Measurements from ENCODE around the gene ZNF239.
"Not testable (repeated sequence)": the region's sequence is repeated elsewhere in the genome, so short reads cannot be mapped to it uniquely, and the experiment has no call there.

ZNF239 gene

DNA sequence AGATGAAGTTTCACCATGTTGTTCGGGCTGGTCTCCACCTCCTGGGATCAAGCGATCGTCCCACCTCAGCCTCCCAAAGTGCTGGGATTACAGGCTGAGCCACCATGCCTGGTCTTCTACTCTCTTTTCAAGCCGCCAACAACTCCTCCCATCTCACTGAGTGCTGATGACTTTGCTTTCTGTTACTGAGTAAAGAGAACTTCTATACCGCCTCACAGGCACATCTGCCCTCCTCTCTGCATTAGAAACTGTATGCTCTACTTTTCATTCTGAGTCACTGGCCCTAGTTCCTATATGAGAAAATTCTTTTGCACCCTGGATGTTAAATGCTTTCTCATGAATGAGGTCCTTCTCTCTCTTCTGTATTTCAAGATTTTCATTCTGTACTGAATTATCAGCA lies 2.2 kb upstream of the ZNF239 start:
- no peak for DNase-seq (ENCODE audit: low read depth in 2 of 2)

DNA sequence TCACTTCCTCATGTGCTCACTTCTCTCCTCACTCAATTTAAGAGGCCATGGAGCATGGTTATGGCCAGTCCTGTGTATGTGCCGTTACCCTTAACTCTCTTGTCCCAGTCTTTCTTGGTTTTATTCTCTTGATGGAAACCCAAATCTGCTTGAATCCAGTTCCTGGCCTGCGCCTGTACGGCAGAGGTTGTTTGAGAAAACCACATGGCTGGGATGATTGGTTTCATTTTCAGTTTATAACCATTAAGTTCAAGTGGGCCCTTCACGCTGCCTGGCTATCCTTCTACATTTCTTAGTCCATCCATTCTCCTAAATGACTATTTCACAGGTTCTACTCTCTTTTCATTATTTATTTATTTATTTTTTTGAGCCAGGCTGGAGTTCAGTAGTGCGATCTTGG lies 1.6 kb upstream of the ZNF239 start:
- no peak for DNase-seq (ENCODE audit: low read depth in 2 of 2)

DNA sequence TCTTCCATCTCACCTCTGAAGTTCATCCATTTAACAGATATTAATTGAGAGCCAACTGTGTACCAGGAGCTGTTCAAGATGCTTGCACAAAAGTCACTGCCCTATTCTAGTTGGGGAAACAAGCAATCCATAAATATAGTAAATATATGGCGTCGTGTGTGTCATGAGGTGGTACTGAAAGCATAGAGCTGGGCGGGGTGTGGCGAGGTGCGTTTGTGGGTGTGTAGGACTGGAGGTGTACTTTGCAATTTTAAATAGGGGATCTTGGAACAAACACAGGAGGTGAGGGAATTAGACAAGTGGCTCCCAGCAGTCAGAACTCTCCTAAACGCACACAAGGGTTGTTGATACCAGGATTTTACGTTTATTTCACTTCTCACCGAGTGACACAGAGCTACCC lies 490 bp upstream of the ZNF239 start:
- no peak for DNase-seq (ENCODE audit: low read depth in 2 of 2)

DNA sequence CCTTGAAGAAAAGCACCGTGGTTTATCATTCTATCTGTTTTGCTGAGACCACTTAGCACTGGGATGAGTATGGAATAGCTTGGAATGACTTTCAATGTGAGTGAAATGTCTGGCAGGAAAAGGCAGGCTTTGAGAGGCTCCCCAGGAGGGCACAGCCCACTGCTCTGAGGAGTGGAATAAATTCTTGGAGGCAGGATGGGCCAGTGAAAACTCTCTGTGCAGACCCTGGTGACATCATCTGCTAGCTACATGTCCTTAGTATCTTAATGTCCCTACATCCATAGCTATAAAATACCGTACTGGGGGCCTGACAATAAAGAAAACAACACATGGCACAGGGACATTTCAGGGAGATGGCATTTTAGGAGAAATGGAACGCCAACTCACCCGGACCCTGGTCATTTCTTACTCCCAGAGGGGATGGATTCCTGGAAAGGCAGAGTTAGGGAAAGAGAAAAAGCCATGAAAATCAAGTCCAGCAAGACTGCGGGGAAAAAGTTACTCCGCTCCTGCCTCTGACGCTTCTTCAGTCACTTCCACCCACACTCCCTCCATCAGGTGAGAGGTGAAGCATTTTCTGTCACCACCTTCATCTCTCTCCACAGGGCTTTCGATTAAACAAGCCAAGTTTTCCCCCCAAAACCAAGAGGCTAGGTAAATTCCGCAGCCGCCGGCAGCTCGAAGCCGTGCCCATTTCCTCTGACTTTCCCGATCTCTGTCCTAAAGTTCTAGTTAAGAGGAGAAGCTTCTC lies 991 bp downstream of the ZNF239 start:
- DNase-seq (ENCODE audit: low read depth in 2 of 2), result no peak

DNA sequence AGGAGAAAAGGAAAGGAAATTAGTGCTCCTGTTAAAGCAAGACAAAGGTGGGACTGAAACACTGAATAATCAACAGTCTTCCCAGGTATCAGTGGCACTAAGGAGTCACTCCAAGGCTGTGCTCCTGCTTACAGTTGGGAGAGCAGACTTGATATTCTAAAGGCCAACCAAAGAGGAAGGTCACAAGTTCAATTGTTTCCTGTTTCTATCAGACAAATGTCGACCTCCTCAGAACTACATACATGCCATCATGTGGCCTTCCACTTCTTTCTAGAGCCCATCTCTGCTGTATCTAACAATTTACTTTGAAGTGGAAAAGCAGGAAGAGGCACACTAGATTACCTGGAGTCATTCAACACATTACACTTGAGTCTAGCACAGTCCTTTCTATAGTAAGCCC lies 3.4 kb downstream of the ZNF239 start:
- DNase-seq (ENCODE audit: low read depth in 2 of 2), result no peak

DNA sequence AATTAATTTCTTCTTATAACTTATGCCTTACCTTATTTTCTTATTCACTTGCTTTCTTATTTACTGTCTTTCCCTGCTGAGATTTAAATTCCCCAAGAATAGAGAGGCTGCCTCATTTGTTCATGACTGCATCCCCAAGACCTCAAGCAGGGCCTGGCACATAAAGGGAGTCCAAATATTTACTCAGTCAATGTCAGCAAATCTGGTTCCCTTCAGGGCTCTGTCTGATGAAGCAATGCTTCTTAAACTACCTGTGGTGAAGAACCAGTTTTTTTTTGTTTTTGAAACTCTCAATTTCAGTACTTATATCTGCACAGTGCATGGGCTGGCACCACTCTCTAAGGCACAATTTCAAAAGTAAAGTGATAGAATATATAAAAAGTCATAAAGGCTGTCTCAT lies 4.7 kb downstream of the ZNF239 start:
- DNase-seq (ENCODE audit: low read depth in 2 of 2), result no peak

DNA sequence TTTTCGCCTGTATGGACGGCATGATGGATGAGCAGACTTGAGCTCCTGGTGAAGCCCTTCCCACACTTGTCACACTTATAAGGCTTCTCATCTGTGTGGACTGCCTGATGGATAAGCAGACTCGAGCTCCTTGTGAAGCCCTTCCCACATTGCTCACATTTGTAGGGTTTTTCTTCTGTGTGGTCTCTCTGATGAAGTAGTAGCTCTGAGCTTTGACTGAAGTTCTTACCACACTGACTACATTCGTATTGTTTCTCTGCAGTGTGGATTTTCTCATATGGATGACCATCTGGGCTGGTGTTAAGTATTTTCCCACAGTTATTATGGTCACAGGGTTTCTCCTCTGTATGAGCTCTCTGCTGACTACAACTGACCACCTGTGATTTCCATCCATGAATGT lies 17.2 kb downstream of the ZNF239 start:
- DNase-seq (ENCODE audit: low read depth in 2 of 2), result no peak

DNA sequence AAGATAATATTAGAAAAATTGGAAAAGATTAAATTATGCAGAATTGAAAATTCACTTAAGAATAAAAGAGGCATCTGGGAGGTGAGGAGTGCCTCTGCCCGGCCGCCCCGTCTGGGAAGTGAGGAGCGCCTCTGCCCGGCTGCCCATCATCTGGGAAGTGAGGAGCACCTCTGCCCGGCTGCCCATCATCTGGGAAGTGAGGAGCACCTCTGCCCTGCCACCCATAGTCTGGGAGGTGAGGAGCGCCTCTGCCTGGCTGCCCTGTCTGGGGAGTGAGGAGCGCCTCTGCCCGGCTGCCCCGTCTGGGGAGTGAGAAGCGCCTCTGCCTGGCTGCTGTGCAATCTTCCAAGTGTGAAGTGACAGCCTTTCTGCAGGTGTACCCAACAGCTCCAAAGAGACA lies 30.7 kb downstream of the ZNF239 start:
- DNase-seq (ENCODE audit: low read depth in 2 of 2), result not testable (repeated sequence)

DNA sequence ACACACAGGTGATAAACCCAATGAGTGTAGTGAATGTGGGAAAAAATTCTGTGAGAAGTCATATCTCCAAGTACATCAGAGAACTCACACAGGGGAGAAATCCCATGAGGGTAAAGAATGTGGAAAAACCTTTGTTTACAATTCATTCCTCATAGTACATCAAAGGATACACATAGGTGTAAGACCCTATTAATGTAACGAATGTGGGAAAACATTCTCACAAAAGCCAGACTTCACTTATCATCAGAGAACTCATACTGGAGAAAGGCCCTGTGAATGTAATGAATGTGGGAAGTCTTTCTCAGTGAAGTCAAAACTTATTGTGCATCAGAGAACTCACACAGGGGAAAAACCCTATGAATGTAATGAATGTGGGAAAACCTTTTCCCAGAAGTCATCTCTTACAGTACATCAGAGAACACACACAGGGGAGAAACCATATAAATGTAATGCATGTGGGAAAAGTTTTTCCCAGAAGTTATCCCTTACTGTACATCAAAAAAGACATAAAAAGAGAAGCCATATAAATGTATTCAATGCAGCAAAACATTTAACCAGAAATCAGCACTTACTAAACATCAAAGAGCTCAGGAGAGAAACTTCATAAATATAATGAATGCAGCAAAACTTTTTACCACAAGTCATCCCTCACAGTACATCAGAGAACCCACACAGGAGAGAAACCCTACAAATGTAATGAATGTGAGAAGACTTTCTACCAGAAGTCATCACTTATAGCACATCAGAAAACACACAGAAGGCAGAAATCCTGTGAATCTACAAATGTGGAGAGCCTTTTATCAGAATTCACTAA lies 49.8 kb downstream of the ZNF239 start:
- no peak for DNase-seq (ENCODE audit: low read depth in 2 of 2)
